MM.1S (cell line): ENCODE measurements around the gene CEP164.

Experiments
- DNase-seq: peaks from one replicate; pipeline ENCODE4 v3.0.0-alpha.2; 2015
- H2AFZ ChIP-seq: fragments of 300-600 bp; sonication (generic); 2 replicates; pipeline ENCODE4 v1.6.0; 2016; ENCODE audit warnings: antibody characterized with exemption, low read length
- H3F3A ChIP-seq: fragments of 300-600 bp; sonication (generic); 2 replicates; pipeline ENCODE4 v1.6.1; 2016; ENCODE audit warnings: mild to moderate bottlenecking, antibody characterized with exemption, low read length, moderate library complexity, mixed read lengths; ENCODE audit not compliant: insufficient read depth
- H3K27ac ChIP-seq: fragments of 300-600 bp; sonication (generic); 2 replicates; pipeline ENCODE4 v1.5.1; 2016; ENCODE audit warnings: mild to moderate bottlenecking, low read length
- H3K27me3 ChIP-seq: fragments of 300-600 bp; sonication (generic); replicated peaks from 2 replicates; pipeline ENCODE4 v1.6.0; 2016; ENCODE audit warnings: low read length; ENCODE audit not compliant: insufficient read depth
- H3K36me3 ChIP-seq: fragments of 300-600 bp; sonication (generic); replicated peaks from 2 replicates; pipeline ENCODE4 v1.6.1; 2016; ENCODE audit warnings: mild to moderate bottlenecking, low read length, mixed read lengths; ENCODE audit not compliant: insufficient read depth
- H3K4me1 ChIP-seq: fragments of 300-600 bp; sonication (generic); 2 replicates; pipeline ENCODE4 v1.6.1; 2016; ENCODE audit warnings: low read length, mixed read lengths
- H3K4me2 ChIP-seq: fragments of 300-600 bp; sonication (generic); 2 replicates; pipeline ENCODE4 v1.6.0; 2016; ENCODE audit warnings: low read depth, low read length
- H3K4me3 ChIP-seq: fragments of 300-600 bp; sonication (generic); 2 replicates; pipeline ENCODE4 v1.5.1; 2016; ENCODE audit warnings: low read length, mixed read lengths
- H3K79me2 ChIP-seq: fragments of 300-600 bp; sonication (generic); 2 replicates; pipeline ENCODE4 v1.6.1; 2016; ENCODE audit warnings: mixed run types, low read length, mixed read lengths
- H3K9ac ChIP-seq: fragments of 300-600 bp; sonication (generic); 2 replicates; pipeline ENCODE4 v1.6.1; 2016; ENCODE audit warnings: low read length, mixed read lengths
- H3K9me2 ChIP-seq: fragments of 300-600 bp; sonication (generic); replicated peaks from 2 replicates; pipeline ENCODE4 v1.6.1; 2016; ENCODE audit warnings: mild to moderate bottlenecking, low read length, mixed read lengths; ENCODE audit not compliant: insufficient read depth
- H3K9me3 ChIP-seq: fragments of 300-600 bp; sonication (generic); replicated peaks from 2 replicates; pipeline ENCODE4 v1.6.1; 2016; ENCODE audit warnings: mild to moderate bottlenecking, low read length, mixed read lengths; ENCODE audit not compliant: insufficient read depth
- H4K20me1 ChIP-seq: fragments of 300-600 bp; sonication (generic); 2 replicates; pipeline ENCODE4 v1.6.1; 2016; ENCODE audit warnings: mild to moderate bottlenecking, low read length, moderate library complexity, mixed read lengths; ENCODE audit not compliant: insufficient read depth
- CTCF ChIP-seq: fragments of 300-600 bp; sonication (generic); IDR thresholded peaks from 2 replicates; pipeline ENCODE4 v1.5.1; 2016; ENCODE audit warnings: antibody characterized with exemption, low read length, mixed read lengths
- EZH2 ChIP-seq: fragments of 300-600 bp; sonication (generic); optimal IDR thresholded peaks from 2 replicates; pipeline ENCODE3; 2017; ENCODE audit warnings: low read depth, mild to moderate bottlenecking, antibody characterized with exemption, low read length, mixed read lengths
- EZH2phosphoT487 ChIP-seq: fragments of 300-600 bp; sonication (generic); IDR thresholded peaks from 2 replicates; pipeline ENCODE4 v1.6.1; 2018; ENCODE audit warnings: antibody characterized with exemption, low read length

CEP164 gene

GRCh38 chr11:117313091-117313490, 14.6 kb upstream of the CEP164 start:
- H3K79me2 ChIP-seq: no peaks in the 10 kb centered on the region
- no peaks in the 10 kb centered on the region for H3K9me3 ChIP-seq
- H3K4me1 ChIP-seq: no peaks in the 10 kb centered on the region
- no peaks in the 10 kb centered on the region for H3K36me3 ChIP-seq
- H3K9ac ChIP-seq: no peak overlapping the region
- H3K9me2 ChIP-seq: no peaks in the 10 kb centered on the region
- no peaks in the 10 kb centered on the region; the same call in none of the 2 replicates for H3K27me3 ChIP-seq
- H3F3A ChIP-seq: no peaks in the 10 kb centered on the region
- H2AFZ ChIP-seq: no peak overlapping the region
- TF ChIP-seq EZH2 (no peak), CTCF (no peak), EZH2phosphoT487 (no peak)
- H3K4me3 ChIP-seq: no peak overlapping the region
- no peak overlapping the region for H3K4me2 ChIP-seq
- H4K20me1 ChIP-seq: no peaks in the 10 kb centered on the region
- no peak for DNase-seq
- no peak overlapping the region for H3K27ac ChIP-seq

- H3K79me2 ChIP-seq: no peaks in the 10 kb centered on the region
- H3K4me1 ChIP-seq: no peaks in the 10 kb centered on the region
- TF ChIP-seq CTCF (no peak), EZH2 (no peak), EZH2phosphoT487 (no peak)
- H3K27ac ChIP-seq: no peak overlapping the region
- H3K4me3 ChIP-seq: no peak overlapping the region
- H3K9me2 ChIP-seq: no peaks in the 10 kb centered on the region
- H3F3A ChIP-seq: no peaks in the 10 kb centered on the region
- no peak for DNase-seq
- no peaks in the 10 kb centered on the region for H4K20me1 ChIP-seq
- no peak overlapping the region for H3K9ac ChIP-seq
- H2AFZ ChIP-seq: no peak overlapping the region
- no peak overlapping the region for H3K4me2 ChIP-seq
- H3K9me3 ChIP-seq: no peaks in the 10 kb centered on the region
- H3K36me3 ChIP-seq: no peaks in the 10 kb centered on the region
- no peaks in the 10 kb centered on the region; the same call in none of the 2 replicates for H3K27me3 ChIP-seq
Observed at GRCh38 chr11:117313828-117314768, 13.6 kb upstream of the CEP164 start.

GRCh38 chr11:117314840-117315239, 12.8 kb upstream of the CEP164 start:
- H3K9me2 ChIP-seq: no peaks in the 10 kb centered on the region
- H3K4me1 ChIP-seq: no peaks in the 10 kb centered on the region
- DNase-seq: no peak
- TF ChIP-seq CTCF (no peak), EZH2phosphoT487 (no peak), EZH2 (no peak)
- no peak overlapping the region for H3K4me3 ChIP-seq
- no peak overlapping the region for H3K9ac ChIP-seq
- no peak overlapping the region for H3K4me2 ChIP-seq
- no peaks in the 10 kb centered on the region for H3K9me3 ChIP-seq
- no peaks in the 10 kb centered on the region for H3K79me2 ChIP-seq
- no peak overlapping the region for H2AFZ ChIP-seq
- H3F3A ChIP-seq: no peaks in the 10 kb centered on the region
- no peaks in the 10 kb centered on the region for H3K36me3 ChIP-seq
- no peaks in the 10 kb centered on the region for H4K20me1 ChIP-seq
- no peak overlapping the region for H3K27ac ChIP-seq
- H3K27me3 ChIP-seq: no peaks in the 10 kb centered on the region; the same call in none of the 2 replicates
